H1 (cell line): ENCODE measurements around the gene SPDYE6. TPM values are rescaled to one million over a fixed set of nuclear protein-coding genes. Genes with fewer than 3 reads are reported as not detected.
A peak's percentile ranks its signal among the peaks of the same experiment; 100 is the strongest.

Experiments used
- ASH2L ChIP-seq: fragments of 200-600, 300-600 bp; sonication (generic); IDR thresholded peaks from one replicate; pipeline ENCODE4 v1.7.1; 2017; ENCODE audit warnings: low read length
- ATF2 ChIP-seq: IDR thresholded peaks from 2 replicates; pipeline ENCODE4 v1.6.1; 2012; ENCODE audit warnings: low read length, inconsistent platforms
- CBX5 ChIP-seq: fragments of 300-800, 300-1000 bp; sonication (generic); IDR thresholded peaks from 2 replicates; pipeline ENCODE4 v1.7.1; 2016; ENCODE audit warnings: antibody characterized with exemption, low read length, low read depth
- CREB1 ChIP-seq: IDR thresholded peaks from 2 replicates; pipeline ENCODE4 v1.6.1; 2012; ENCODE audit warnings: inconsistent platforms
- CTBP2 ChIP-seq: IDR thresholded peaks from 2 replicates; pipeline ENCODE4 v1.7.0; 2011; ENCODE audit warnings: borderline replicate concordance, mild to moderate bottlenecking, moderate library complexity, mixed read lengths, low read length; ENCODE audit not compliant: insufficient read depth, insufficient read length
- GABPA ChIP-seq: IDR thresholded peaks from 2 replicates; pipeline ENCODE4 v1.6.1; 2011; ENCODE audit warnings: mild to moderate bottlenecking, low read length, moderate library complexity, borderline replicate concordance; ENCODE audit not compliant: insufficient read depth
- GTF2F1 ChIP-seq: IDR thresholded peaks from 2 replicates; pipeline ENCODE4 v1.6.1; 2012; ENCODE audit warnings: low read depth, low read length, improper control_type of control experiment, borderline replicate concordance
- HDAC2 ChIP-seq, 2 experiments: fragments of 300-600 bp in 1 of 2; sonication (generic) in 1 of 2; IDR thresholded peaks; 2 replicates each; pipeline ENCODE4 v1.6.1; 2011 to 2012; ENCODE audit warnings: low read depth in 2 of 2, low read length in 2 of 2, mild to moderate bottlenecking in 2 of 2, moderate library complexity in 2 of 2, borderline replicate concordance in 1 of 2, inconsistent platforms in 1 of 2
- KDM1A ChIP-seq: fragments of 200-600, 300-600 bp; sonication (generic); IDR thresholded peaks from 2 replicates; pipeline ENCODE4 v1.7.1; 2016; ENCODE audit warnings: mild to moderate bottlenecking, low read length, borderline replicate concordance
- KDM4A ChIP-seq: IDR thresholded peaks from one replicate; pipeline ENCODE4 v1.7.1; 2012; ENCODE audit warnings: low read depth, mild to moderate bottlenecking, moderate library complexity, low read length, inconsistent platforms; ENCODE audit not compliant: severe bottlenecking
- NANOG ChIP-seq: IDR thresholded peaks from 2 replicates; pipeline ENCODE4 v1.6.1; 2011; ENCODE audit warnings: low read length, low read depth, mild to moderate bottlenecking, inconsistent platforms; ENCODE audit not compliant: insufficient read depth, poor library complexity, severe bottlenecking
- POLR2A ChIP-seq, 2 experiments: IDR thresholded peaks; 1 replicate in 1 of 2; 2 replicates in 1 of 2; pipeline ENCODE4 v1.6.1; 2011; ENCODE audit warnings: low read depth in 2 of 2, low read length in 2 of 2, mild to moderate bottlenecking in 2 of 2; ENCODE audit errors: control extremely low read depth in 1 of 2
- RNF2 ChIP-seq: fragments of 200-900, 300-1000 bp; sonication (generic); IDR thresholded peaks from 2 replicates; pipeline ENCODE4 v1.7.1; 2016; ENCODE audit warnings: borderline replicate concordance, low read depth, mild to moderate bottlenecking, antibody characterized with exemption, low read length; ENCODE audit not compliant: poor library complexity, severe bottlenecking; ENCODE audit errors: missing control alignments
- SAP30 ChIP-seq: fragments of 300-600 bp; sonication (generic); IDR thresholded peaks from 2 replicates; pipeline ENCODE4 v1.7.1; 2012; ENCODE audit warnings: low read length, moderate library complexity, mild to moderate bottlenecking, inconsistent platforms; ENCODE audit not compliant: insufficient read depth, insufficient replicate concordance
- SIN3A ChIP-seq, 2 experiments: IDR thresholded peaks in 1 of 2; conservative IDR thresholded peaks in 1 of 2; 2 replicates each; pipeline ENCODE4 v1.6.1; 2011 to 2012; ENCODE audit warnings: low read length in 2 of 2, improper control_type of control experiment in 1 of 2, low read depth in 1 of 2, mild to moderate bottlenecking in 1 of 2
- SRF ChIP-seq: IDR thresholded peaks from 2 replicates; pipeline ENCODE4 v1.6.1; 2011; ENCODE audit warnings: mild to moderate bottlenecking, low read depth, low read length, moderate library complexity
- SUZ12 ChIP-seq: fragments of 200-600 bp; sonication (generic); IDR thresholded peaks from 2 replicates; pipeline ENCODE4 v1.6.1; 2012; ENCODE audit warnings: mild to moderate bottlenecking, inconsistent platforms, low read length, moderate library complexity, mixed read lengths
- TAF1 ChIP-seq: IDR thresholded peaks from 2 replicates; pipeline ENCODE4 v1.6.1; 2011; ENCODE audit warnings: mild to moderate bottlenecking, low read depth, low read length
- TBP ChIP-seq: IDR thresholded peaks from 2 replicates; pipeline ENCODE4 v1.6.1; 2011; ENCODE audit warnings: low read depth, low read length, improper control_type of control experiment
- TCF12 ChIP-seq: IDR thresholded peaks from 2 replicates; pipeline ENCODE4 v1.6.1; 2011; ENCODE audit warnings: low read depth, mild to moderate bottlenecking, low read length
- polyA plus RNA-seq, 7 experiments: library from polyadenylated mRNA; depleted of rRNA in 3 of 7; stranded (reverse) in 5 of 7; unstranded in 2 of 7; fragments of >200 nt in 5 of 7; fragments of 200-250 nt in 2 of 7; gene quantifications; 1 replicate in 5 of 7; 2 replicates in 1 of 7; 4 replicates in 1 of 7; pipeline versions ENCODE4 v1.2.1 to v1.2.3, GENCODE V29; 2011 to 2013; ENCODE audit warnings: missing spikeins in 2 of 7, mixed read lengths in 2 of 7
- total RNA-seq: library from RNA; stranded (reverse); fragmentation: NEBNext Ultra II Directional; extraction: Animal tissue kit (Norgen Biotek cat#: 25700); gene quantifications from 2 replicates; pipeline ENCODE4 v1.2.1, GENCODE V29; 2021
- TF ChIP-seq, protein P1 (sequence below): IDR thresholded peaks from 2 replicates; pipeline ENCODE4 v1.6.1; 2012; ENCODE audit warnings: inconsistent platforms

The SPDYE6 gene
- total and polyA plus RNA-seq, 2 of the 8 experiments (the other 6 are each of a cell fraction or from before 2014, with no cell fraction given): not detected

DNA sequence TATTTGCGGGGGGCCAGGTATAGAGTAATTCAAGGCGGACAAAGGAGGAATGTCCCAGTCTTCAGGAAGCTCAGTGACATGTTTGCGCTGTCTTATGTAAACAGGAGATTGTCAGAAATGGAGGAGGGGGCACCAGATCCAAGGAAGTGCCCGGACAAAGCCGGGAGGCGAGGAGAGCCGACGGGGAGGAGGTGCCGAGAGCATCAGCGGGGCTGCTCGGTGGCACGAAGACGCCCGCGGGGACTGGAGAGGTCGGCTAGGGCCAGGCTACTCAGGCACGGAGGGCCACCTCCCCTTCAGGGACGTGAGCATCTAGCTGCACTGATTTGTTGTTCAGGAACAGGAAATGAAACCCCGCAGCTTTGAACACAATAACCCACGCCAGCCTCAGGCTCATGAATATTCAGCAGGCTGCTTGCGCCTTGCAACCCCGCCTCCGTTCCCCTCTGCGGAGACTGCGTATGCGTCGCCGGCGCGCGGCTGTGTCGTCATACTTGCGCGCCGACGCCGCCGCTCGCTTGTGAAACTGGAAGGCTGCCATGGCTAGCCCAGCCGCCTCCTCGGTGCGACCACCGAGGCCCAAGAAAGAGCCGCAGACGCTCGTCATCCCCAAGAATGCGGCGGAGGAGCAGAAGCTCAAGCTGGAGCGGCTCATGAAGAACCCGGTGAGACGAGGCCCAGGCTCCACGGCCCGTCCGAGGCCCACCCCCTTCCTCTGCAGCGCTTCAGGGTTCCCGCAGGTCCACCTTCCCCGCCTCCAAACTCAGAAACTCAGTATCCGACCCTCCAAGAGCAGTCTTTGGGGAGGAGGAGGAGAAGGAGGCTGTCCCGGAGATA, 39.8 kb upstream of the SPDYE6 start, which contains the start of gene PRKRIP1 (continued):
- TF ChIP-seq ATF2: no peak
- TF ChIP-seq SIN3A (conservative IDR thresholded peaks at IDR 0.05 in 1 of 2, IDR thresholded peaks at IDR 0.05 in 1 of 2; ENCODE audit: low read depth in 1 of 2, low read length in 2 of 2): peak in 1 of 2 experiments; percentile 92; a peak in 2 of 4 replicates
- TF ChIP-seq GTF2F1: no peak
- no peak for TF ChIP-seq NANOG
- TF ChIP-seq KDM1A: no peak
- TF ChIP-seq CBX5: no peak
- no peak for TF ChIP-seq CTBP2
- TF ChIP-seq GABPA: no peak
- TF ChIP-seq ASH2L: peak; percentile 91
- no peak for TF ChIP-seq SUZ12
- TF ChIP-seq KDM4A: peak; percentile 100
- TF ChIP-seq, protein P1, sequence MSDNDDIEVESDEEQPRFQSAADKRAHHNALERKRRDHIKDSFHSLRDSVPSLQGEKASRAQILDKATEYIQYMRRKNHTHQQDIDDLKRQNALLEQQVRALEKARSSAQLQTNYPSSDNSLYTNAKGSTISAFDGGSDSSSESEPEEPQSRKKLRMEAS: peak; percentile 68; the same call in 1 of the 2 replicates
- no peak for TF ChIP-seq SAP30
- TF ChIP-seq RNF2: no peak
- TF ChIP-seq TBP: peak; percentile 87
- peak; percentile 93 for TF ChIP-seq TAF1
- TF ChIP-seq TCF12: no peak
- TF ChIP-seq CREB1: peak; percentile 98
- peak; percentile 82 for TF ChIP-seq SRF
- peak; percentile 39 to 98 for TF ChIP-seq POLR2A (IDR thresholded peaks at IDR 0.05; ENCODE audit: control extremely low read depth in 1 of 2, low read depth in 2 of 2, low read length in 2 of 2)
- no peak for TF ChIP-seq HDAC2 (IDR thresholded peaks at IDR 0.05; ENCODE audit: borderline replicate concordance in 1 of 2, low read depth in 2 of 2, low read length in 2 of 2)
